NCI-H226 (cell line): ENCODE measurements around the gene SLC39A13.
A peak's percentile ranks its signal among the peaks of the same experiment; 100 is the strongest.

Experiments used
- DNase-seq: peaks from one replicate; pipeline ENCODE4 v3.0.0-alpha.2; 2015

SLC39A13 gene

GRCh38 chr11:47406896-47407745 lies 1.3 kb upstream of the SLC39A13 start:
- no peak for DNase-seq

GRCh38 chr11:47408598-47409439 lies 429 bp downstream of the SLC39A13 start:
- peak; percentile 79 for DNase-seq

GRCh38 chr11:47409440-47410369 lies 1.3 kb downstream of the SLC39A13 start:
- no peak for DNase-seq

GRCh38 chr11:47410370-47411264 lies 2.2 kb downstream of the SLC39A13 start:
- DNase-seq, result no peak

- no peak for DNase-seq
Measured at GRCh38 chr11:47411884-47412746, 3.7 kb downstream of the SLC39A13 start.

GRCh38 chr11:47413351-47413750 lies 5.0 kb downstream of the SLC39A13 start:
- no peak for DNase-seq

GRCh38 chr11:47413908-47414684 lies 5.7 kb downstream of the SLC39A13 start:
- DNase-seq, result peak; percentile 60

GRCh38 chr11:47414685-47415070 lies 6.3 kb downstream of the SLC39A13 start:
- no peak for DNase-seq

- DNase-seq, result no peak
Measured at GRCh38 chr11:47415091-47415854, 6.9 kb downstream of the SLC39A13 start.

- peak; percentile 94 for DNase-seq
Measured at GRCh38 chr11:47415949-47416472, 7.6 kb downstream of the SLC39A13 start.

GRCh38 chr11:47417712-47418111 lies 9.3 kb downstream of the SLC39A13 start:
- DNase-seq, result no peak

- no peak for DNase-seq
Measured at GRCh38 chr11:47418454-47419259, 10.3 kb downstream of the SLC39A13 start.

- DNase-seq, result no peak
Measured at GRCh38 chr11:47425611-47426010, 17.2 kb downstream of the SLC39A13 start.

- peak; percentile 89 for DNase-seq
Measured at GRCh38 chr11:47426062-47426956, 17.9 kb downstream of the SLC39A13 start, which contains the start of gene PSMC3. TSS of gene PSMC3 (minus strand) at chr11:47426439. CDS start at chr11:47426279, 160 bp downstream.

GRCh38 chr11:47430524-47430923 lies 22.1 kb downstream of the SLC39A13 start:
- DNase-seq, result no peak

- no peak for DNase-seq
Measured at GRCh38 chr11:47431356-47432083, 23.1 kb downstream of the SLC39A13 start.
